H9 (cell line): Measurements from ENCODE around the gene LIPE. TPM values are rescaled to one million over a fixed set of nuclear protein-coding genes. Genes with fewer than 3 reads are reported as not detected.

Experiments
- DNase-seq: peaks from one replicate; pipeline ENCODE4 v3.0.0-alpha.2; 2017
- H2AFZ ChIP-seq: one replicate; pipeline ENCODE4 v1.6.1; 2013; ENCODE audit warnings: mild to moderate bottlenecking, low read length, control low read depth, moderate library complexity
- H2AK5ac ChIP-seq: 2 replicates; pipeline ENCODE4 v1.6.1; 2013; ENCODE audit warnings: low read length, control low read depth, mixed read lengths; ENCODE audit not compliant: insufficient read length
- H2BK120ac ChIP-seq: one replicate; pipeline ENCODE4 v1.6.1; 2013; ENCODE audit warnings: low read depth, mild to moderate bottlenecking, low read length, control low read depth, inconsistent platforms; ENCODE audit not compliant: poor library complexity, severe bottlenecking
- H2BK12ac ChIP-seq: 2 replicates; pipeline ENCODE4 v1.6.1; 2013; ENCODE audit warnings: low read length, control low read depth, mixed read lengths, low read depth; ENCODE audit not compliant: insufficient read length
- H2BK15ac ChIP-seq: 2 replicates; pipeline ENCODE4 v1.6.1; 2013; ENCODE audit warnings: low read depth, low read length, control low read depth
- H2BK20ac ChIP-seq: one replicate; pipeline ENCODE4 v1.6.1; 2013; ENCODE audit warnings: low read depth, mild to moderate bottlenecking, low read length, control low read depth, inconsistent platforms; ENCODE audit not compliant: poor library complexity, severe bottlenecking
- H2BK5ac ChIP-seq: 2 replicates; pipeline ENCODE4 v1.6.1; 2013; ENCODE audit warnings: low read length, control low read depth, mixed read lengths; ENCODE audit not compliant: insufficient read length
- H3K14ac ChIP-seq: 2 replicates; pipeline ENCODE4 v1.6.1; 2013; ENCODE audit warnings: low read length, control low read depth; ENCODE audit not compliant: insufficient read depth
- H3K18ac ChIP-seq: 2 replicates; pipeline ENCODE4 v1.6.1; 2013; ENCODE audit warnings: low read depth, mild to moderate bottlenecking, mixed read lengths, low read length, control low read depth; ENCODE audit not compliant: insufficient read length
- H3K23ac ChIP-seq: 2 replicates; pipeline ENCODE4 v1.6.1; 2013; ENCODE audit warnings: low read length, control low read depth, mixed read lengths, low read depth; ENCODE audit not compliant: insufficient read length
- H3K23me2 ChIP-seq: 2 replicates; pipeline ENCODE4 v1.6.1; 2013; ENCODE audit warnings: low read depth, mild to moderate bottlenecking, mixed read lengths, low read length, control low read depth; ENCODE audit not compliant: insufficient read length, poor library complexity, severe bottlenecking
- H3K27ac ChIP-seq: 2 replicates; pipeline ENCODE4 v1.5.1; 2013; ENCODE audit warnings: low read length, control low read depth, mixed read lengths, low read depth; ENCODE audit not compliant: insufficient read length
- H3K27me3 ChIP-seq: 2 replicates; pipeline ENCODE4 v1.6.1; 2013; ENCODE audit warnings: low read length, control low read depth, inconsistent platforms; ENCODE audit not compliant: insufficient read depth
- H3K4ac ChIP-seq: 2 replicates; pipeline ENCODE4 v1.6.1; 2013; ENCODE audit warnings: low read depth, mild to moderate bottlenecking, control low read depth, inconsistent platforms, low read length, moderate library complexity
- H3K4me1 ChIP-seq: 2 replicates; pipeline ENCODE4 v1.6.1; 2013; ENCODE audit warnings: low read length, control low read depth, inconsistent platforms; ENCODE audit not compliant: insufficient read depth
- H3K4me2 ChIP-seq: 2 replicates; pipeline ENCODE4 v1.6.1; 2013; ENCODE audit warnings: low read length, control low read depth, mixed read lengths; ENCODE audit not compliant: insufficient read length, insufficient read depth
- H3K56ac ChIP-seq: 2 replicates; pipeline ENCODE4 v1.6.1; 2013; ENCODE audit warnings: low read depth, mild to moderate bottlenecking, mixed read lengths, low read length, control low read depth; ENCODE audit not compliant: insufficient read length
- H3K79me1 ChIP-seq: 2 replicates; pipeline ENCODE4 v1.6.1; 2013; ENCODE audit warnings: low read depth, mild to moderate bottlenecking, moderate library complexity, low read length, control low read depth, inconsistent platforms; ENCODE audit not compliant: insufficient read depth, poor library complexity, severe bottlenecking
- H3K79me2 ChIP-seq: 2 replicates; pipeline ENCODE4 v1.6.1; 2013; ENCODE audit warnings: low read length, control low read depth, inconsistent platforms; ENCODE audit not compliant: insufficient read depth
- H3K9ac ChIP-seq: 2 replicates; pipeline ENCODE4 v1.6.1; 2013; ENCODE audit warnings: low read length, control low read depth, mixed read lengths; ENCODE audit not compliant: insufficient read length; ENCODE audit errors: extremely low read depth
- H3K9me3 ChIP-seq: one replicate; pipeline ENCODE4 v1.6.1; 2013; ENCODE audit warnings: low read depth, low read length, inconsistent platforms; ENCODE audit not compliant: control insufficient read depth
- H3T11ph ChIP-seq: one replicate; pipeline ENCODE4 v1.6.1; 2013; ENCODE audit warnings: mild to moderate bottlenecking, low read length, control low read depth, inconsistent platforms
- H4K20me1 ChIP-seq: one replicate; pipeline ENCODE4 v1.6.1; 2013; ENCODE audit not compliant: control insufficient read depth, insufficient read length, insufficient read depth
- H4K5ac ChIP-seq: 2 replicates; pipeline ENCODE4 v1.6.1; 2013; ENCODE audit warnings: low read depth, mild to moderate bottlenecking, mixed read lengths, low read length, control low read depth; ENCODE audit not compliant: insufficient read length
- H4K8ac ChIP-seq: replicated peaks from 2 replicates; pipeline ENCODE4 v1.6.1; 2013; ENCODE audit warnings: low read length, control low read depth, mixed read lengths, low read depth; ENCODE audit not compliant: insufficient read length
- H4K91ac ChIP-seq: 2 replicates; pipeline ENCODE4 v1.6.1; 2013; ENCODE audit warnings: low read depth, mild to moderate bottlenecking, moderate library complexity, mixed read lengths, low read length, control low read depth; ENCODE audit not compliant: insufficient read length
- H3K27ac Mint-ChIP-seq, 3 experiments: 2 replicates in 2 of 3; 3 replicates in 1 of 3; pipeline ENCODE4 v1.8.0; 2020 to 2021; ENCODE audit warnings: mixed read lengths in 3 of 3, mild to moderate bottlenecking in 1 of 3, moderate library complexity in 1 of 3
- H3K27me3 Mint-ChIP-seq: 2 replicates; pipeline ENCODE4 v1.8.0; 2021; ENCODE audit warnings: low read depth, mild to moderate bottlenecking, moderate library complexity, mixed read lengths
- H3K36me3 Mint-ChIP-seq, 3 experiments: 2 replicates in 2 of 3; 3 replicates in 1 of 3; pipeline ENCODE4 v1.8.0; 2020 to 2021; ENCODE audit warnings: low read depth in 3 of 3, mixed read lengths in 3 of 3; ENCODE audit not compliant: insufficient read depth in 1 of 3
- H3K4me1 Mint-ChIP-seq, 2 experiments: 2 replicates each; pipeline ENCODE4 v1.8.0; 2020; ENCODE audit warnings: mixed read lengths in 2 of 2
- H3K4me3 Mint-ChIP-seq, 2 experiments: 2 replicates in 1 of 2; 3 replicates in 1 of 2; pipeline ENCODE4 v1.8.0; 2020 to 2021; ENCODE audit warnings: mild to moderate bottlenecking in 2 of 2, mixed read lengths in 2 of 2, moderate library complexity in 1 of 2
- H3K9me3 Mint-ChIP-seq, 2 experiments: 2 replicates in 1 of 2; 3 replicates in 1 of 2; pipeline ENCODE4 v1.8.0; 2020; ENCODE audit warnings: mild to moderate bottlenecking in 2 of 2, mixed read lengths in 2 of 2, moderate library complexity in 1 of 2
- WGBS: extraction: QIAGEN DNeasy Blood & Tissue Kit; methylation state at CpG from one replicate; pipeline ENCODE4 v1.1.7; 2013; ENCODE audit warnings: missing lambda C conversion rate, low lambda C conversion rate, mixed read lengths; ENCODE audit not compliant: insufficient read length; ENCODE audit errors: extremely low coverage; 5-methylcytosine and 5-hydroxymethylcytosine counted together
- total RNA-seq: library from RNA; stranded (reverse); gene quantifications from 2 replicates; pipeline ENCODE4 v1.2.1, GENCODE V29; 2021
- TF ChIP-seq, protein P1 (sequence below): fragments of 200-600 bp; sonication (generic); conservative IDR thresholded peaks from 3 replicates; pipeline ENCODE4 v1.8.0; 2021; ENCODE audit warnings: antibody characterized with exemption, mild to moderate bottlenecking

LIPE gene
- total RNA-seq, 1 experiment from 2014 or later, result 6.3 TPM

DNA sequence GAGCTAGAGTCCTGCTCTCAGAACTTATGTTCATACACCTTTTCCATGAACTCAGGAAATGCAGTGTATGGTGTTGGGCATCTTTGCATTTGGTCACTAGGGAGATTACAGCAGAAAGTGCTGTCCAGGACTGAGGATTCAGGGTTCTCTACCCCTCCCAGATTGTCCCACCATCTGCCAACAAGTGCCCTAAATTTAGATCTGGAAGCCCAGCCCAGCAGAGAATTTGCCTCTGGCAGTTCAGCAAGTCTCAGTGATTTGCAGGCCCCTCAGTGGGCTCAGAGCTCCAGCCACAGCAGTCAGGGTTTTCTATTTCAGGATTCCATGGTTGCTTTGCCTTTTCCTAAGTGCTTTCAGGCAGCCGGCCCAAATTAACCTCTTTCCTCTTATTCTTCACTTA is 60.5 kb downstream of the LIPE start:
- peaks cover 1% of the 10 kb centered on the region; the same call in 1 of the 2 replicates for H3K27me3 Mint-ChIP-seq

More for the DNA sequence above, 60.5 kb downstream of the LIPE start:
- Histone ChIP-seq H2BK12ac (no peak overlapping the region), H2BK20ac (no peak overlapping the region), H4K8ac (no peak overlapping the region), H3K9ac (no peak overlapping the region), H3K27me3 (no peaks in the 10 kb centered on the region), H3K27ac (no peak overlapping the region), H3K23me2 (peaks cover 3% of the 10 kb centered on the region), H3K9me3 (peaks cover 6% of the 10 kb centered on the region), H2BK15ac (no peak overlapping the region), H3K23ac (no peak overlapping the region), H3K4me2 (no peak overlapping the region), H2BK120ac (no peak overlapping the region), H2BK5ac (no peak overlapping the region), H3K14ac (no peak overlapping the region), H3K79me2 (no peaks in the 10 kb centered on the region), H3K18ac (no peak overlapping the region), H2AK5ac (no peak overlapping the region), H3T11ph (no peak overlapping the region), H3K79me1 (no peaks in the 10 kb centered on the region), H4K20me1 (no peaks in the 10 kb centered on the region), H4K91ac (no peak overlapping the region), H3K4me1 (peaks cover 5% of the 10 kb centered on the region; the same call in 1 of the 2 replicates), H3K4ac (no peak overlapping the region), H3K56ac (no peak overlapping the region), H2AFZ (no peak overlapping the region), H4K5ac (no peak overlapping the region)
- H3K9me3 Mint-ChIP-seq, result peaks cover 8 to 9% of the 10 kb centered on the region in 2 experiments
- WGBS, result no CpG with 5 or more reads among the region's 1 CpG
- peak overlapping the region in 2 of 3 experiments; percentile 65 to 83; a peak in 2 of 7 replicates for H3K27ac Mint-ChIP-seq
- TF ChIP-seq, protein P1, sequence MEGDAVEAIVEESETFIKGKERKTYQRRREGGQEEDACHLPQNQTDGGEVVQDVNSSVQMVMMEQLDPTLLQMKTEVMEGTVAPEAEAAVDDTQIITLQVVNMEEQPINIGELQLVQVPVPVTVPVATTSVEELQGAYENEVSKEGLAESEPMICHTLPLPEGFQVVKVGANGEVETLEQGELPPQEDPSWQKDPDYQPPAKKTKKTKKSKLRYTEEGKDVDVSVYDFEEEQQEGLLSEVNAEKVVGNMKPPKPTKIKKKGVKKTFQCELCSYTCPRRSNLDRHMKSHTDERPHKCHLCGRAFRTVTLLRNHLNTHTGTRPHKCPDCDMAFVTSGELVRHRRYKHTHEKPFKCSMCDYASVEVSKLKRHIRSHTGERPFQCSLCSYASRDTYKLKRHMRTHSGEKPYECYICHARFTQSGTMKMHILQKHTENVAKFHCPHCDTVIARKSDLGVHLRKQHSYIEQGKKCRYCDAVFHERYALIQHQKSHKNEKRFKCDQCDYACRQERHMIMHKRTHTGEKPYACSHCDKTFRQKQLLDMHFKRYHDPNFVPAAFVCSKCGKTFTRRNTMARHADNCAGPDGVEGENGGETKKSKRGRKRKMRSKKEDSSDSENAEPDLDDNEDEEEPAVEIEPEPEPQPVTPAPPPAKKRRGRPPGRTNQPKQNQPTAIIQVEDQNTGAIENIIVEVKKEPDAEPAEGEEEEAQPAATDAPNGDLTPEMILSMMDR, result no peak
- peaks cover 38 to 55% of the 10 kb centered on the region in 2 experiments for H3K4me1 Mint-ChIP-seq
- no peak overlapping the region for H3K4me3 Mint-ChIP-seq
- peaks cover 37 to 41% (median 37%) of the 10 kb centered on the region in 3 experiments for H3K36me3 Mint-ChIP-seq
- no peak for DNase-seq
